ENCODE results near the gene STX2.

- no peak for TF ChIP-seq CTCF (IDR thresholded peaks at IDR 0.05)
- TF ChIP-seq POLR2A (IDR thresholded peaks at IDR 0.05), result no peak
Measured at GRCh38 chr12:130793554-130793849, 45.5 kb downstream of the STX2 start.

All from tibial nerve (tissue), 3 donors.